Measurements from ENCODE around the gene MRPS34. TPM values are rescaled to one million over a fixed set of nuclear protein-coding genes. Genes with fewer than 3 reads are reported as not detected.

Gene MRPS34
- total RNA-seq, 1 donor from 2014 or later, result 58.0 TPM

DNA sequence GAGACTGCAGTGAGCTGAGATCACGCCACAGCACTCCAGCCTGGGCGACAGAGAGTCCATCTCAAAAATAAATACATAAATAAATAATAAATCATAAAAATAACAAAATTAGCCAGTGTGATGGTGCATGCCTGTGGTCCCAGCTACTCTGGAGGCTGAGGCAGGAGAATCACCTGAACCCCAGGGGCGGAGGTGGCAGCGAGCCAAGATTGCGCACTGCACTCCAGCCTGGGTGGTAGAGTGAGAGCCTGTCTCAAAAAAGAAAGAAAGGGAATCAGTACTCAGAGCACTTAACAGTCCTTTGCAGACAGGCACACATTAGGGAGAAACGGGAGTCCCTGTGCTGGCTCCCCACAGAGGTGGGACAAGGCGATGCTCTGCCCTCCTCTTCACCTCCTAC, 41.9 kb downstream of the MRPS34 start:
- TF ChIP-seq, protein P1, sequence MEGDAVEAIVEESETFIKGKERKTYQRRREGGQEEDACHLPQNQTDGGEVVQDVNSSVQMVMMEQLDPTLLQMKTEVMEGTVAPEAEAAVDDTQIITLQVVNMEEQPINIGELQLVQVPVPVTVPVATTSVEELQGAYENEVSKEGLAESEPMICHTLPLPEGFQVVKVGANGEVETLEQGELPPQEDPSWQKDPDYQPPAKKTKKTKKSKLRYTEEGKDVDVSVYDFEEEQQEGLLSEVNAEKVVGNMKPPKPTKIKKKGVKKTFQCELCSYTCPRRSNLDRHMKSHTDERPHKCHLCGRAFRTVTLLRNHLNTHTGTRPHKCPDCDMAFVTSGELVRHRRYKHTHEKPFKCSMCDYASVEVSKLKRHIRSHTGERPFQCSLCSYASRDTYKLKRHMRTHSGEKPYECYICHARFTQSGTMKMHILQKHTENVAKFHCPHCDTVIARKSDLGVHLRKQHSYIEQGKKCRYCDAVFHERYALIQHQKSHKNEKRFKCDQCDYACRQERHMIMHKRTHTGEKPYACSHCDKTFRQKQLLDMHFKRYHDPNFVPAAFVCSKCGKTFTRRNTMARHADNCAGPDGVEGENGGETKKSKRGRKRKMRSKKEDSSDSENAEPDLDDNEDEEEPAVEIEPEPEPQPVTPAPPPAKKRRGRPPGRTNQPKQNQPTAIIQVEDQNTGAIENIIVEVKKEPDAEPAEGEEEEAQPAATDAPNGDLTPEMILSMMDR (IDR thresholded peaks at IDR 0.05), result no peak
- intact Hi-C loops (cut with DNase I), result no loop called here
- Histone ChIP-seq H3K9me3 (no peaks in the 10 kb centered on the region), H3K27ac (no peak overlapping the region), H3K4me1 (no peaks in the 10 kb centered on the region), H3K27me3 (ENCODE audit: low read depth) (no peaks in the 10 kb centered on the region), H3K36me3 (peaks cover 78% of the 10 kb centered on the region), H3K4me3 (no peak overlapping the region)
- ATAC-seq (no peak), DNase-seq (no peak)

DNA sequence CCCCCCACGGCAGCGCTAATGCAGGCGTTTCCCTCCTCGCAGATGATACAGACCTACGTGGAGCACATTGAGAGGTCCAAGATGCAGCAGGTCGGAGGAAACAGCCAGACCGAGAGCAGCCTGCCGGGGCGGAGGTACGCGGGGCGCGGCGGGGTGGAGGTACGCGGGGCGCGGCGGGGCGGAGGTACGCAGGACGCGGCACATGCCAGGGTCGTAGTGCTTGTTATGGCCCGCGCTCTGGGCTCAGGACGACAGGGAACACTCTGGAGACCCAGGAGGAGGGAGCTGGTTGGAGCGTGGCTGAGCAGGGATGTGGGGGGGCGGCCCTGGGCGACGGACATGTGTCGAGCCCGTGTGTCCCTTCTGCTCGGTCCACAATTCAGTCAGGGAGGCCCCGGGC, 43.5 kb downstream of the MRPS34 start:
- Histone ChIP-seq H3K27ac (no peak overlapping the region), H3K27me3 (ENCODE audit: low read depth) (no peaks in the 10 kb centered on the region), H3K9me3 (no peaks in the 10 kb centered on the region), H3K36me3 (peaks cover 86% of the 10 kb centered on the region), H3K4me1 (no peaks in the 10 kb centered on the region), H3K4me3 (no peak overlapping the region)
- TF ChIP-seq, protein P1 (IDR thresholded peaks at IDR 0.05), result no peak
- intact Hi-C loops (cut with DNase I), result no loop called here
- ATAC-seq, result no peak
- DNase-seq, result no peak

DNA sequence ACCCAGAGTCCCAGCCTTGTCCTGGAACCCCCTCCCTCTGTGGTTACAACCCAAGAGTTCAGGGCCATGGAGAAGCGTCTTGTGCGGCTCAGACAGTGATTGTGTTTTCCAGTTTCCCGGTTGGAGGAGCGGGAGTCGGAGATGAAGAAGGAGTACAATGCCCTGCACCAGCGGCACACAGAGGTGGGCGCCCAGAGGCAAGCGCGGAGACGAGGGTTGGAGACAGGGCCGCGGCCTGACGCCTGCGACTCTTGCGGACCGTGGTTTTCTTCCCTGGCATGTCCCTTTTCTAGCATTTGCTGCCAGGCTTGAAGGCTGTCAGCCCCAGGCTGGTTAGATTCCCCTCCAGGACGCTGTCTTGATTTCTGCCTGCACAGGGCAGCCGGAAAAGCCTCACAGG, 43.9 kb downstream of the MRPS34 start:
- ATAC-seq (no peak), DNase-seq (no peak)
- intact Hi-C loops (cut with DNase I), result no loop called here
- Histone ChIP-seq H3K4me1 (no peaks in the 10 kb centered on the region), H3K27ac (no peak overlapping the region), H3K27me3 (ENCODE audit: low read depth) (no peaks in the 10 kb centered on the region), H3K9me3 (no peaks in the 10 kb centered on the region), H3K36me3 (peaks cover 82% of the 10 kb centered on the region), H3K4me3 (no peak overlapping the region)
- TF ChIP-seq, protein P1 (IDR thresholded peaks at IDR 0.05), result no peak

DNA sequence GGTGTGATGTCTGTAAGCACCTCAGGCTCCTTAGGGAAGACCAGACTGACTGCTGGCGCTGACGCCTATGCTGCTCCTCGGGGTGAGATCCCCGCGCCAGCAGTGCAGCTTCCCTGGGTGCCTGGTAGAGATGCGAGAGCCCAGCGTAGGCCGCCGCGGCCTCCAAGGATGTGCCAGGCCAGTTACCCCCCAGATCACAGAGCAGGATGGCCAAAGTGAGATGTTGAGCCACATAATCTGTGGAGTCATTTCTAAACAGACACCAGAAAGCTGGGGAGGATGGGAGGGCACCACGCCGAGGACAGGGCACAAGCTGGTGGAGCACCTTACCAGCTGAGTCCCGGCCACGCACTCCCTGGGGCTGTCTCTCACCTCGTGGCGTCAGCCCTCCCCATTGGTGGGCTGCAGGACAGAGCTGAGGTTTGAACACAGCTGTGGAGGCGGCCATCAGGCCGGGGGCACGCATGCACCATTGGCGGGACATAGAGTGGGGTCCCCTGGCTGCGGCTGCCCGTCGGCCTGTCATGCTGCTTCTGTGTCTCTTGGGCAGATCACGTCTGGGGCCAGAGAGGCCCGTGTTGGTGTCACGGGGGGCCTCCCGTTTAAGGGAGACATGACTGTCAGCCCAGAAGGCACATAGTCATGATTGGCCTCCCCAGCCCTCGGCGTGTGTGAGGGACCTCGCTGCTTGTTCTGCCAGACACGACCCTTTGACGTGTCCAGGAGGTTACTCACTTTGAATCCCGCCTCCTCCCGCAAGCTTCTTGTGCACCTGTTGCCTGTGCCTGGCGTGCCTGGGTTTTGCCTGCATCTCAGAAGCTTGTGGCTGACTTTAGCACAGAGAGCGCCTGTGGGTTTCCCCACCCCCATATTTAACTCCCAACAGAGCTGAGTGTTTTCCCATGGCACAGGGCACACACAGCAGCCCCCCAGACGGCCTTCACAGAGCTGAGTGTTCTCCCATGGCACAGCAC, 45.0 kb downstream of the MRPS34 start:
- ATAC-seq, result no peak
- peaks cover 71% of the 10 kb centered on the region for H3K36me3 ChIP-seq

DNA sequence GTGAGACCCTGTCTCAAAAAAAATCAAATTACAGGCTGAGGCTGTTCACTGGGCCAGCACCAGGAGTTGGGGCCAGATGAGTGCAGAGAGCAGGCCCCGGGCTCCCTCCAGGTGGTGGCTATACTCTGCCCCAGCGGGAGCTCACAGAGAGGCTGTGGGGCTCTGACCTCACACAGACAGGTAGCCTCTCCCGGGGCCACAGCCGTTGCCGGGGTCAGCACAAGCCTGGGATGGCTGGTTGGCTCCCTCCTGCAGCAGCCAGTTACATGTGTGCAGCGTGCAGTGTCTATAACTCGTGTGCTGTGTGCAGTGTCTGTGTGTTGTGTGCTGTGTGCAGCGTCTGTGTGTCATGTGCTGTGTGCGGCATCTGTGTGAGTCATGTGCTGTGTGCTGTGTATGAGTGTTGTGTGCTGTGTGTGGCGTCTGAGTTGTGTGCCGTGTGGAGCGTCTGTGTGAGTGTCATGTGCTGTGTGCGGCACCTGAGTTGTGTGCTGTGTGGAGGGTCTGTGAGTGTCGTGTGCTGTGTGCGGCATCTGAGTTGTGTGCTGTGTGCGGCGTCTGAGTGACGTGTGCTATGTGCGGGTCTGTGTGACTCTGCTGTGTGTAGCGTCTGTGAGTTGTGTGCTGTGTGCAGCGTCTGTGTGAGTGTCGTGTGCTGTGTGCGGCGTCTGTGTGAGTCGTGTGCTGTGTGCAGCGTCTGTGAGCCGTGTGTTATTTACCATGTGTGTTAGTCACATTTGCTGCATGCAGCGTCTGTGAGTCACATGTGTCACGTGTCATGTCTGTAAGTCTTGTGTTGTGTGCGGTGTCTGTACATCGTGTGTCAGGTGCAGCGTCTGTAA, 46.1 kb downstream of the MRPS34 start:
- intact Hi-C loops (cut with DNase I), result no loop called here
- DNase-seq (no peak), ATAC-seq (no peak)
- no peak overlapping the region for H3K27ac ChIP-seq
- H3K4me1 ChIP-seq, result peaks cover 20% of the 10 kb centered on the region
- TF ChIP-seq, protein P1 (IDR thresholded peaks at IDR 0.05), result no peak
- no peaks in the 10 kb centered on the region for H3K27me3 ChIP-seq (ENCODE audit: low read depth)
- no peaks in the 10 kb centered on the region for H3K9me3 ChIP-seq
- H3K36me3 ChIP-seq, result peaks cover 60% of the 10 kb centered on the region
- H3K4me3 ChIP-seq, result no peak overlapping the region

More for the DNA sequence above, 45.0 kb downstream of the MRPS34 start:
- no peaks in the 10 kb centered on the region for H3K27me3 ChIP-seq (ENCODE audit: low read depth)
- no peak for DNase-seq
- peaks cover 9% of the 10 kb centered on the region for H3K4me1 ChIP-seq
- H3K4me3 ChIP-seq, result no peak overlapping the region
- no peaks in the 10 kb centered on the region for H3K9me3 ChIP-seq
- intact Hi-C loops (cut with DNase I), result no loop called here
- no peak overlapping the region for H3K27ac ChIP-seq
- TF ChIP-seq, protein P1 (IDR thresholded peaks at IDR 0.05), result no peak
